Stimulated activated CD4-positive, alpha-beta T cell treated with anti-CD3 and anti-CD28 coated beads, Interleukin-1b, Interleukin-23, amount 100 ng/mL, for 24 hours (primary cell): ENCODE results near the gene NRP2.

Experiments used
- DNase-seq, 4 experiments: peaks; one replicate each; pipeline ENCODE4 v3.0.0-alpha.2; 2020; ENCODE audit warnings: low read depth in 4 of 4, low spot score in 1 of 4

Gene NRP2

DNA sequence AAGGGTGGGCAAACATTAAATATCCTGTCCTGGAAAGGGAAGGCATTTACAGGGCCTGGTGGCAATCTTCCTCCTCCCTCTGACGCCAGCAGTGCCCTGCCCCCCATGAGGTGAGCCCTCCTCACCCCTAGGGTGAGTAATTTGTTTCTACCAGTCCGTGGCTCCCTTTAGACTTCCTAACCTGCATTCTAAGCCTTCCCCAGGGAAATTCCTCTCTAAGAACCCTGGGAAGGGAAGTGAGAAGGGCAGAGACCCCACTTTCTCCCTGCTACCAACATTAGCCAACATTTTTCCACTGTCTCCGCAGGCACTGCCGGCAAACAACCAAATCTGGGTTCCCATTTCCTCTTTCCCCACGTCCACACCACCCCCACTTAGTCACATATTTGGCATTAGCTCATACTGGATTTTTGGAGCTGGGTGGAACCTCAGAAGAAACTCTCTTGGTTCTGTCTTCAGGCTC lies 69.3 kb downstream of the NRP2 start:
- no peak for DNase-seq

GRCh38 chr2:205752296-205752820 lies 70.1 kb downstream of the NRP2 start:
- DNase-seq = no peak

- DNase-seq = no peak
Measured at GRCh38 chr2:205752924-205753323, 70.6 kb downstream of the NRP2 start.

- DNase-seq = no peak
Measured at GRCh38 chr2:205754285-205754923, 72.1 kb downstream of the NRP2 start.

DNA sequence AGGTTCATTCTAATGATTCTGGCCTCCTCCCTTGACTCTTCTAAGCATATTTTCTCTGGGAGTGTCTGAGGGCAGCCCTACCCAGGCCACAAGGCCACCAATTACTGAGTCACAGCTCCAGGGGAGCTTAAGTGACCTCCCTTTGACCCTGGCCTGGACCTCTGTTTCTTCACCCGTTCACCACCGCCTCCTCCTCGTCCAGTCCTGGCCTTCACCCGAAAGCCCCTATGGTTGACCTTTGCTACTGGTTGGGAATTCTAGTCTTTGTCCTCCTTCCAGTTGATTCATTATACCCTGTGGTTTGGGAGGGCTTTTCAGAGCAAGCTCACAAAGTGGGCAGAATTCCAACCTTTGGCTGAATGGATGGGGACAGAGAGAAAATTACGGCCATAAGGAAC lies 72.6 kb downstream of the NRP2 start:
- DNase-seq = no peak

DNA sequence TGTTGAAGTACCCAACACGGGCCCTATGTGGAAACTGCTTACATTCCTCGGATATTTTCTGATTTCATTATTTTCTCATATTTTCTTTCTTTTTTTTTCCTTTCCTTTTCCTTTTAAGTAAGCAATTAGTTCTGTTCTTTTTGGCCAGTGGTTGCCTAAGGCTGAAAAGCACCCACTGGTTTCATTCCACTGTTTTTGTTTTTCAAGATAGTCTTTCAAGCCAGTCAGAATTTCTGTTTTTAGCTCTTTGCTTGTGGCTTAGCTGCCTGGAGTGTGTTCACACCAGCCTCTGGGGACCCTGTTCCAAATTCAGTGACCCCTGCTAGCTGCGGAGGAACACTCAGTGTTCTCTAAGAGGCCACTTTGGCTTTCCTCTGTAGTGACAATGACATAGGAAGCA lies 73.6 kb downstream of the NRP2 start:
- no peak for DNase-seq

DNA sequence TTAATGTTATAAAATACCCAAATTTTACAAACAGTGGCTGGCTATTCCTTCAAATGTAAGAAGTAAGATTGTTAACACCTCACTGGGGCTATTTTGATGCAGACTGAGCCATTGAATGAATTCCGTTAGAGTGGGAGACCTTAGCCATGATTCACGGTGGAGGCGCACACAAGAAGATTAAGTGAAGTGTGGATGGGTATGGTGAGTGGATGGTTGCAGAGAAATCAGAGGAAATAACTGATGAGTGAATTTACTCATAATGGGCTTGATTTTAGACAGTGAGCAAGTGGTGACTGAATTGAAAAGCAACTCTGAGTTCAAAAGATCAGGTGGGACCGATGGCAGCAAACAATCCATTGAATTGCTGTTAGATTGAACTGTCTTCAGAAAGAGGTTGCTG lies 75.0 kb downstream of the NRP2 start:
- DNase-seq = no peak

DNA sequence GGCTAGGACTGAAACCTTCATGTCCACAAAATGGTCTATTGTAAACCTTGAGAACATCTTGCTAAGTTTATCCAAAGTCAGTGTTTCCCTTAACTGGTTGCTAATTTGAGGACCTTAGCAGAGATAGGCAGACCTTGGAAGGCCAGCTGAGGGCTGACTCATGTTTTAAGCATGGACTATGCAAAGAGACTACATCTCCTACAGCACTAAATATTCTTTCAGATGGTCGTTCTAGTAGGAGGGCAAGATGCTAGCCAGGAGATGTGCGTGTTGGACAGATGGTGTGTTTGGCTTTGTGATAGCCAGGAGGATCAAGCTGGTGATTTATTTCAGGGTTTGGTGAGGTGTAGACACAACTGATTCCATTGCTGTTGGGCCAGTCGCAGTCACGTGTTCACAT lies 75.8 kb downstream of the NRP2 start:
- no peak for DNase-seq

DNA sequence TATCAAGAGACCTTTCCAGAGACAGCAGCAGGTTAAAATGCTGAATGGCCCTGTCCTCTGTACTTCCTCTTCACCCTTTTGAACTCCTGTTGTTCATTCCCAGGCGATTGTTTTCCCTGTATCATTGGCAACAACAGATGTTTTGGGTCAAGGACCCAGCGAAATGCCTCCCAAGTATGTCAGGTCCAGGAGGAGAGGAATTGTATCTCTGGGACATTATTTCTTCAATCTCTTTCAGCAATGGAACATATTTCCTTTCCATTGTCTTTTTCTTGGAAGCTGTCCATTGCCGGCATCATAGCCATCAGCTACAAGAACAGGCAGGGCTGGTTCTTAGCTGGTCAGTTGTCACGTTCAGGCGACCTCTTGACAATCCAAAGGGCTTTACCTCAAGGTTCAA lies 76.2 kb downstream of the NRP2 start:
- no peak for DNase-seq

GRCh38 chr2:205759257-205759656 lies 77.0 kb downstream of the NRP2 start:
- DNase-seq = no peak

DNA sequence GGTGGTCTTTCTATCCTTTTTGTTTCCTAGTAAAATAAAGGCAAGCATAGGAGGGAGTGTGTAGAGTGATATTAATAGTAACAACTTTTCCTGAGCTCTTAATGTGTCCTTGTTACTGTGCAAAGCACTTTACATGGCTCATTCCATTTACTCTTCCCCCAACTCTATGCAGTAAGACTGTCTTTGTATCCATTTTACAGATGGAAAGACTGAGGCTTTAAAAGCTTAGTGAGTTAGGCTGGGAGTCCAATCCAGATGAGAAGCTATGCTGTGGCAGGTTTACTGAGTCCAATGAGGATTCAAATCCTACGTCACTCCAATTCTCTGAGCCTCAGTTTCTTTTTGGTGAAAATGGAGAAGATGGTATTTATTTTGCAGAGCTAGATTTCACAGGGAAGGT lies 77.4 kb downstream of the NRP2 start:
- DNase-seq = no peak

DNA sequence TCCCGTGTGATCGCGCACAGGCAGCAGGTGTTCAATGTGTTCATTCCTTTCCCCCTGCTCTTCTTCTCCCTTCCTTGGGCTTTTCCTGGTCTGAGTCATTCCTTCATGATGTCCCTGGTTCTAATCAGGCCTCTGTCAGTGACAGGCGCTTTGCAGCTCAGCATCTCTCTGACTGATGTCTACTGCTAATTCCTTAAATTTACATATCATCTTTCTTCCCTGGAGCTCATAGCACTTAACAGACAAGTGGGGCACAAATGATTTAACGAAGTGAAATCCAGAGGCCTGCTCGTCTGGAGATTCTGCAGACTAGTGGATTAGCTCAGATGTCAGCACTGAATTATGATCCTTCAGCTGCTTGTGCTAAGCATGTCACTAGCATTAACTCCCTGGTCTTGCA lies 77.9 kb downstream of the NRP2 start:
- DNase-seq = no peak

DNA sequence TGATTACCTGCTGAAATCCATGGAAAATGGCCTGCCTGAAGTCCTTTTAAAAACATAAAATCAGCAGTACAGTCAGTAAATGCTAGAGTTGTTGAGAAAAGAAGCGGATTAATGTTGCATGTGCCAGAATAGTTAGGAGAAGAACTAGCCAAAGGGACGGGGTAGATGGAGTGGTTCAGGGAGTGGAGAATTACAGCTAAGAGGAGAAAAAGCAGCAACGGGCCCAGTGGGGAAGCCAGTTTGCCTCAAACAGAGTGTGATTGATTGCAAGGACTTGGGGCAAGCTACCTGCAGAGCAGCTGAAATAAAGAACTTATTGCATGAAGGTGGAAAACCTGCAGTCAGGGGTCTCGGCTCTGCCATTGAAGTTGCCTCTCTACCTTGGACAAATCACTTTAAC lies 79.1 kb downstream of the NRP2 start:
- DNase-seq = no peak

- DNase-seq = no peak
Measured at GRCh38 chr2:205762881-205763280, 80.6 kb downstream of the NRP2 start.

- peak in 1 of 4 experiments; percentile 4 for DNase-seq
Measured at GRCh38 chr2:205763708-205764211, 81.5 kb downstream of the NRP2 start.

DNA sequence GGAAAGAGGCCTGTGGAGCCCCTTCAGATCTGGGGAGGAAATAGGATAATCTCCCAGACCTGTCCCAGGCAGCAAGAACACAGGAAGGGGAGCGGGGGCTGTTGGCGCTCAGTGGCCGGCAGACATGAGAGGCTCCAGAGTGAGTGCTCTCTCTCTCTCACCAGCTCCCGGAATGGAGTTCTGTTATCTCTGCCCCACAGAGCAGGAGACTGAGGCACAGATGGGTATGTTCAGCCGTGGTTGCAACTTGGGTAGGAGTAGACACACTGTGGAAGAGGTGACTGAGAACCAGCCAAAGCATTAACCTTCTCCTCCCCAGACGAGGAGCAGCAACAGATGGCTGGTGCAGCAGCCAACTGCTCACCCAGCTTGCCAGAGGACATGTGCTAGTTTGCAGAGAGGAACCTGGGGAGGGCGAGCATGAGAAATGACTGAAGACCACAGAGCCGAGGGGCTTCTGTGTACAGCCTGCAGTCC lies 82.0 kb downstream of the NRP2 start:
- DNase-seq = no peak

GRCh38 chr2:205765151-205765550 lies 82.8 kb downstream of the NRP2 start:
- DNase-seq = no peak

GRCh38 chr2:205766779-205767359 lies 84.6 kb downstream of the NRP2 start:
- peak; percentile 18 to 41 (median 20) for DNase-seq

DNA sequence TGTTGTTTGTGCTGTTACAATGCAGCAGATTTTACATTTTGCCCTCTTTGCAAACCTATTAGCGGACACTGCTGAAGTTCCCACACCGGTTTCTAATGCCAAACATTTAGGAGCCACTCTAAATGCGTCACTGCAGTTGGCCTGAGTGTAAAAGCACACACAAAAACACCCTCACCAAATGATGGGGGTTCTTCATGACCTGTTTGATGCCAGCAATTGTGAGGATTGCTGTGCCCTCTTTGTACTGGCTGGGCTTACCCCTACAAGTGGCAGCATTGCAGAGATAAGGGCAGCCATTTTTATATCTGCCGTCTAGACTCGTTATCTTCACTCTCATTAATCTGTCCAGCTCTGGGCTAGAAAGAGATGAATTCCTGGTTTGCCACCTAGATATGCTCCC lies 85.3 kb downstream of the NRP2 start:
- no peak for DNase-seq

- no peak for DNase-seq
Measured at GRCh38 chr2:205768341-205768740, 86.0 kb downstream of the NRP2 start.

DNA sequence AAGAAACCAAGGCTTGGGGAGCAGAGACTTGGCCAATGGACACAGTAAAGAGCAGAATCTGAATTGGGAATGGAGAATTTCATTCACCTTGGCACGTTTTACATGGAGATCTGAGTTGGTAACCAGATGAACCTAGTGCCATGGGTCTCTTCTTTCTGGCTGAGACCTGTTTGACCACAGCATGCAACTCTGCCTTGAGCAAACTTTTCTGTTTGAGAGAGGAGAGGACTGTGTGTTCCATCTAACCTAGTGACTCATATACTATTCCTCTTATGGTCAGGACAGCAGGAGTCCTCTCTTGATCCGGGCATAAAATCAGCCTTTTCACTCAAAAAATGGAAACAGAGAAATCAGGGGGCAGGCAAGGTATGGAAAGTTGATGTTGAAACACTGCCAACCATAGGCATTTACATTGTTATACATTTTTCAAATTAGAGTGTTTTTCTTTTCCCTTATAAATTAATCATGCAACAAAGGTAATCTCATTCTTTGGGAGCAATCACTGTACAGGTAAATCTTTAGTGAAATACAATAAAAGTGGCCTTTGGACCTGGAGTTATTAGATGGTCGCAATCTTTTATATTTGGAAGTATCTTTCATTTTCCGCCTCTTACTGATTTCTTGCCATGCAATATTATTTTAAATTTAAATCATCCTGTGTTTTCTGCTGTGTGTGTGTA lies 86.7 kb downstream of the NRP2 start:
- DNase-seq = no peak

- no peak for DNase-seq
Measured at GRCh38 chr2:205769495-205769850, 87.2 kb downstream of the NRP2 start.
